NCI-H446 (cell line): ENCODE results near the gene ZSCAN16.

ENCODE experiments used
- DNase-seq, 2 experiments: peaks; one replicate each; lab custom pipeline; 2025; lab: John Stamatoyannopoulos, UW

The ZSCAN16 gene

DNA sequence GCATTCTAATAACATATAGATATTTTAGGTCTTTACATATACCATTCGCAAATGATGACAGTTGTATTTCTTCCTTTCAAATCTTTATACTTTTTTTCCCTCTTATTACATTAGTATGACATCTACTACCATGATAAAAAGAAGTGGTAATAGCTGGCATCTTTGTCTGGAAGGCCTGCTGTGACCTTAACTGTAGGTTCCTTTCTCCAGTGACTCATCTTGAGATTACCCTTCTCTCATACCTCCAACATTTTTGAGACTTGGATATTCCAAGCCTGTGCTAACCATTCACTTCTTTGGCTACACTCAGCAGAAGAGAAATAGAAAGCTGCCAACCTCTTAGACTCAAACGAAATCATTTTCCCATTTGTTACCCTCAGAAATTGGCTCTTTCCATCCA, 47.6 kb downstream of the ZSCAN16 start:
- DNase-seq = no peak

DNA sequence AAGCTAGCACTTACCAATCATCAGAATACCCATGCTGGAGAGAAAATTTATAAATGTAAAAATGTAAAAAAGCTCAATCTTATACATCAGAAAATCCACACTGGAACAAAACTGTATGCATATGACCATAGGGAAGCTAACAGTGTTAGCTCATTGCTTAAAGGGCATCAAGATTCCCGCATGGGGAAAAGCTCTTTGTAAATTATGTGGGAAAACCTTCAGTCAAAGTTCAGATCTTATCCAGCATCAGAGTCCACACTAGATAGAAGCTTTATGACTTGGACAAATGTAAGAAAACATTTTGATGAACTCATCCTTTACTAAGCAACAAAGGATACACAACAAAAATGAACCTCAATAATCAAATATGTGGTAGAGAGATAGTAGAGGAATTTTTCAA, 52.0 kb downstream of the ZSCAN16 start:
- no peak for DNase-seq
